GM23338 (cell line): ENCODE measurements around the gene ANKRD11.

Experiments
- CREB1 ChIP-seq: fragments of 250-450 bp; sonication (Bioruptor Pico); IDR thresholded peaks from 2 replicates; pipeline ENCODE4 v1.5.0; 2020; ENCODE audit warnings: low read depth, mild to moderate bottlenecking, moderate library complexity
- EZH2 ChIP-seq: fragments of 200-600 bp; sonication (generic); IDR thresholded peaks from one replicate; pipeline ENCODE4 v1.8.0; 2017; ENCODE audit warnings: antibody characterized with exemption, mild to moderate bottlenecking, low read depth; ENCODE audit not compliant: unreplicated experiment
- POLR2AphosphoS5 ChIP-seq: IDR thresholded peaks from 2 replicates; pipeline ENCODE4 v1.6.1; 2016; ENCODE audit warnings: antibody characterized with exemption, low read depth
- TF ChIP-seq, protein P1 (sequence below), 2 experiments: fragments of 200-600 bp in 1 of 2; sonication (generic) in 1 of 2; conservative IDR thresholded peaks; 2 replicates each; pipeline versions ENCODE4 v1.5.1 to v1.6.1; 2016 to 2017; ENCODE audit warnings: antibody characterized with exemption in 2 of 2, low read depth in 2 of 2, mild to moderate bottlenecking in 2 of 2, moderate library complexity in 1 of 2

DNA sequence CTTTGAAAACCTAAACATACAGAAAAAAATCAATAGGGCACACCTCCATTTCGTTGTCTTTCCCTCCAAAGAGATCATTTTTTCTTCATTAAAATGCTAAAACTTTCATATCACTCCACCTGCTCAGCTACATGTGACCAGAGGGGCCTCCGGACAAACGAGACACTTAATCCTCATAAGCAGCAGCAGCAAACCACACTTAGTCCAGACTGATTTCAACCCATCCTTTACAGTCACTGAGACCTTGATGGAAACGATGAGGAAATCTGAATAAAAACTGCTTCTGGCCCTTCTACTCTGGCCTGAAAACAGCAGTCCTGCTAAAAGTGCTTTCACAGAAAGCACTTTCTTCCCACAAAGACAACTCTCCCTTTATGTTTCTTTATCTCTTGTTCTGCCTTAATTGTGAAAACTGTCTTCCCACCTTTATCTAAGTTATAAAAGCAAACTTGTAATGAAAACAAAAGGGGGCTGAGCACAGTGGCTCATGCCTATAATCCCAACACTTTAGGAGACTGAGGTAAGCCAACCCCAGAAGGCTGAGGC is 4.6 kb downstream of the ANKRD11 start:
- TF ChIP-seq, protein P1, sequence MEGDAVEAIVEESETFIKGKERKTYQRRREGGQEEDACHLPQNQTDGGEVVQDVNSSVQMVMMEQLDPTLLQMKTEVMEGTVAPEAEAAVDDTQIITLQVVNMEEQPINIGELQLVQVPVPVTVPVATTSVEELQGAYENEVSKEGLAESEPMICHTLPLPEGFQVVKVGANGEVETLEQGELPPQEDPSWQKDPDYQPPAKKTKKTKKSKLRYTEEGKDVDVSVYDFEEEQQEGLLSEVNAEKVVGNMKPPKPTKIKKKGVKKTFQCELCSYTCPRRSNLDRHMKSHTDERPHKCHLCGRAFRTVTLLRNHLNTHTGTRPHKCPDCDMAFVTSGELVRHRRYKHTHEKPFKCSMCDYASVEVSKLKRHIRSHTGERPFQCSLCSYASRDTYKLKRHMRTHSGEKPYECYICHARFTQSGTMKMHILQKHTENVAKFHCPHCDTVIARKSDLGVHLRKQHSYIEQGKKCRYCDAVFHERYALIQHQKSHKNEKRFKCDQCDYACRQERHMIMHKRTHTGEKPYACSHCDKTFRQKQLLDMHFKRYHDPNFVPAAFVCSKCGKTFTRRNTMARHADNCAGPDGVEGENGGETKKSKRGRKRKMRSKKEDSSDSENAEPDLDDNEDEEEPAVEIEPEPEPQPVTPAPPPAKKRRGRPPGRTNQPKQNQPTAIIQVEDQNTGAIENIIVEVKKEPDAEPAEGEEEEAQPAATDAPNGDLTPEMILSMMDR (conservative IDR thresholded peaks at IDR 0.05; ENCODE audit: low read depth in 2 of 2) = no peak
- no peak for TF ChIP-seq EZH2
- no peak for TF ChIP-seq CREB1 (CRISPR knock-in tag)
- TF ChIP-seq POLR2AphosphoS5 = no peak
